Activated CD8-positive, alpha-beta memory T cell treated with anti-CD3 and anti-CD28 coated beads for 24 hours (primary cell): ENCODE data around the gene RBMX.
"Not testable (repeated sequence)": the region's sequence is repeated elsewhere in the genome, so short reads cannot be mapped to it uniquely, and the experiment has no call there.

Source experiments
- DNase-seq: peaks from one replicate; pipeline ENCODE4 v3.0.0-alpha.2; 2020

RBMX gene

DNA sequence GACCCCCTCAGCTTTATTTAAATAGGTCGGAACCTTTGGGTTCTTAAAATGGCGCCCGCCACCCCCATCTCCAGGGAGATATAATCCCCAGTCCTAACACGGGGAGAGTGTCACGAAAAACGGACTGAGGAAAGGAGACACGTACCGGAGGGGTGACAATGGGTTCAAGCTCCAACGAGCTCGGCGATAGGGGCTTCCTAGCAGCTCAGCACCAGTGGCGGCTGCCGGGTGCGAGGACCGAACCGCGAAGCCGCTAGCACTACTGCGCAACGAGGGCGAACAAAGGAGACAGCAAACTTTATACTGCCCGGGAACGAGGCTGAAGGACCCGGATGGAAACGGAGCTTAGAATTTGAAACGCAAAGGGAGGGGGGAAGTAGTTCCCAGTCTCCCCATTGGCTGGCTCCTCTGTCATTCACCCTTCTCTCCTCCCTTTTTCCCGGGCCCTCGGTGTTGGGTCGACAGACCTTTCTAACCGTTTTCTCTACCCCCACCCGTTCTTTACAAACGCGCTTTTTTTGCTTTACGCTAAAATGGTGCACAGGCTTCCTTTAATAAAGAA lies at the start of gene RBMX:
Gene RBMX (minus strand): TSS at position 274 of the 562 bp plus-strand sequence. CDS start 1,298 bp downstream, outside the sequence.
- DNase-seq, result peak; percentile 92

DNA sequence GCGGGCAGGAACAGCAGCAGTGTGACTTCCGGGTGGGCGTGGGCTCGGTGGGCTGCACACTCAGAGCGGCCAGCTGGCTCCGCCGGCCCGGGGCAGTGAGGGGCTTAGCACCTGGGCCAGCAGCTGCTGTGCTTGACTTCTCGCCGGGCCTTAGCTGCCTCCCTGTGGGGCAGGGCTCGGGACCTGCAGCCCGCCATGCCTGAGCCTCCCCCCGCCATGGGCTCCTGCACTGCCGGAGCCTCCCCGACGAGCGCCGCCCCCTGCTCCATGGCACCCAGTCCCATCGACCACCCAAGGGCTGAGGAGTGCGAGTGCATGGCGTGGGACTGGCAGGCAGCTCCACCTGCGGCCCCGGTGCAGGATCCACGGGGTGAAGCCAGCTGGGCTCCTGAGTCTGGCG lies 40.9 kb upstream of the RBMX start:
- DNase-seq, result not testable (repeated sequence)

DNA sequence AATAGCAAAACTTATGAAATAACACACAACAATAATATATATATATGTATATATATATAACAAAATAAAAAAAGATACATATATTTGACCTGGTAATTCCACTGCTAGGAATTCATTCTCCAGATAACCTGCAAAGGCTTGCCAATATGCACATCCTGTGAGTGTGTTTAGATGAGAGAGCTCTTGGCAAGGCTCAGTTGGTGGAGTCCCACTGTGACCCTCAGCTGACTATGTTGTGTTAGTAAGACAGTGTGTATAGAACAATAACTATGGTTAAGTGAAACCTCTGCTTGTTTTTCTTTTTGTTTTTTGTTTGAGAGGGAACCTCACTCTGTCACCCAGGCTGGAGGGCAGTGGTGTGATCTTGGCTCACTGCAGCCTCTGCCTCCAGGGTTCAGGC lies 39.5 kb upstream of the RBMX start:
- no peak for DNase-seq

DNA sequence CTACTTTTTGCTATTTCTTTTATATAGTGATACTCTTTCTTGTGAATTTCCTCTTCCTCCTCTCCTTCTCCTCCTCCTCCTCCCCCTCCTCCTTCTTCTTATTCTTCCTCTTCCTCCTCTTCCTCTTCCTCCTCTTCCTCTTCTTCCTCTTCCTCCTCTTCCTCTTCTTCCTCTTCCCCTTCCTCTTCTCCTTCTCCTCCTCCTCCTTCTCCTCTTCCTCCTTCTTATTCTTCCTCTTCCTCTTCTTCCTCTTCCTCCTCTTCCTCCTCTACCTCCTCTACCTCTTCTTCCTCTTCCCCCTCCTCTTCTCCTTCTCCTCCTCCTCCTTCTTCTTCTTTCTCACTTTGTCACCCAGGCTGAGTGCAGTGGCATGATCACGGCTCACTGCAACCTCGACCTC lies 36.3 kb upstream of the RBMX start:
- no peak for DNase-seq

DNA sequence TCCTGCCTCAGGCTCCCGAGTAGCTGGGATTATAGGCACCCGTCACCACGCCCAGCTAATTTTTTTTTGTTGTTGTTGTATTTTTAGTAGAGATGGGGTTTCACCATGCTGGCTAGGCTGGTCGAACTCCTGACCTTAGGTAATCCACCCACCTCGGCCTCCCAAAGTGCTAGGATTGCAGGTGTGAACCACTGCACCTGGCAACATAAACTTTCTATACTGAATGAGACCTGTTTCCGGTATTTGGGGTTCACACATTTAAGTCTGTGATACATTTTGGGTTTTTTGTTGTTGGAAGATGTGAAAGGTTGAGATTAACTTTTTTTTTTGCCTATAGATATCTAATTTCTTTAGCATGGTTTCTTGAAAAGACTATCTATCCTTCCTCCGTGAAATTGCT lies 31.1 kb upstream of the RBMX start:
- not testable (repeated sequence) for DNase-seq

DNA sequence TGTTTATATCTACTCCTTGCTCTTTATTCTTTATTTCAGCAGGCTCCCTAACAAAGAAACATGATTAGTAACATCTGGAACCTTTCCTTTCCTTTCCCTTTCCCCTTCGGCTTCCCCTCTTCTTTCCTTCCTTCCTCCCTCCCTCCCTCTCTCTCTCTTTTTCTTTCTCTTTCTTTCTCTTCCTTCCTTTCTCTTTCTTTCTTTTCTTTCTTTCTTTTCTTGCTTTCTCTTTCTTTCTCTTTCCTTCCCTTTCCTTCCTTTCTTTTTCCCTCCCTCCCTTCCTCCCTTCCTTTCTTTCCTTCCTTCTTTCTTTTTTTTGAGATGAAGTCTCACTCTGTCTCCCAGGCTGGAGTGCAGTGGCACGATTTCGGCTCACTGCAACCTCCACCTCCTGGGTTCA lies 30.7 kb upstream of the RBMX start:
- no peak for DNase-seq

DNA sequence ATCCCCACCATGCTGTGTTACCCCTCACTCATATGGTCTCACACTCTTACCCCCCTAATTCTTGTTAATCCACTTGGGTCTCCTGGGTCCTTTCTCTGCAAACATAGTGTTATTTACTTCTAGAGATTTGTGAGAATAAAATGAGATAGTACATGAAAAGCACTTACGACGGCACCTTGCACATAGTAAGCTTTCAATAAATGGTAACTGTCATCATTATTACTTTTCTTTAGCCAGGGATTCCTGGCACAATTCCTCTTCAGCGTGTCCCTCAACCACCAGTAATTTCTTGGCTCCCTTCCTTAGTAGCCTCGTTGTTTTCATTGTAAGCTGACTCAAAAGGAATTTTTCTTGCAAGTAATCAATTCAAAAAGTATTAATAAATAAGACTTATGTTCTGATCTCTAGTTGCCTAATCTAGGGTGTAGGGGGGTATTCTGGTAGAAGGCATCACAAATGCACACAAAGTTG lies 30.1 kb upstream of the RBMX start:
- no peak for DNase-seq

DNA sequence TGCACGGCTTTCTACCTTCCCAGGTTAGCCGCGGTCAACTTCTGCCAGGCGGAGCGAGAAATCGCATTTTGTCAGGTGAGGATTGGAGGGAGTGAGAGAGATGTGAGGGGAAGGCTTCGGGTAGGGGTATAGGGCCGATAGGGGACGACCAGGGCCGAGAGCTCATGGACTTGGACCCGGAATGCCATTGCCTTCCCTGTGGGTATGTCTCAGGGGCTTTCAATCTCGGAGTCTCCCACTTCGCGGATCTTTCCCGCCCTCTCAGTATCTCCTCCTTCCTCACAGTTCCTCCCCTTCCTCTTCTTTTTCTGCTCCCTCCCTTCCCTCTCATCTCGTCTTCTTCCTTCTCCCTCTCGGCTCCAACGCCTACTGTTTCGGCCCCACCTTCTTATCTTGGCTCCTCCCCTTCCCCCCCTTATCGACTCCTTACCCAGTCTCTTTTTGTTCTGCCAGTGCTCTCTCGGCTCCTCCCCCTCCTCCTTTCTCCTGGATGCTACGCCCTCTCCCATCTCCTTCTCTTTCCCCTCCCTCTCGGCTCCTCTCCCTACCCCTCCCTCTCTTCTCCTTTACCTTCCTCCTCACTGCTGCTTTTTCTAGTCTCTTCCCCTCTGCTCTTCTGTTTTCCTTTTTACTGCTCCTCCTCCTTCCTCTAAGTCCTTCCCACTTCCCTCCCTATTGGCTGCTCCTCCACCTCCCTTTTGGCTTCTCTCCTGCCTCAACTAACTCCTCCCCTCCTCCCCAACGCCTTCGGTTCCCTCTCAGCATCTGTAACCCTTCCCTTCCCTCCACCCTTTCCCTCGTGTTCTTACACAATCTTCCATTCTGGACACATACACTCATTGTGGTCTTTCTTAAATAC lies 29.4 kb upstream of the RBMX start:
- peak; percentile 75 for DNase-seq

DNA sequence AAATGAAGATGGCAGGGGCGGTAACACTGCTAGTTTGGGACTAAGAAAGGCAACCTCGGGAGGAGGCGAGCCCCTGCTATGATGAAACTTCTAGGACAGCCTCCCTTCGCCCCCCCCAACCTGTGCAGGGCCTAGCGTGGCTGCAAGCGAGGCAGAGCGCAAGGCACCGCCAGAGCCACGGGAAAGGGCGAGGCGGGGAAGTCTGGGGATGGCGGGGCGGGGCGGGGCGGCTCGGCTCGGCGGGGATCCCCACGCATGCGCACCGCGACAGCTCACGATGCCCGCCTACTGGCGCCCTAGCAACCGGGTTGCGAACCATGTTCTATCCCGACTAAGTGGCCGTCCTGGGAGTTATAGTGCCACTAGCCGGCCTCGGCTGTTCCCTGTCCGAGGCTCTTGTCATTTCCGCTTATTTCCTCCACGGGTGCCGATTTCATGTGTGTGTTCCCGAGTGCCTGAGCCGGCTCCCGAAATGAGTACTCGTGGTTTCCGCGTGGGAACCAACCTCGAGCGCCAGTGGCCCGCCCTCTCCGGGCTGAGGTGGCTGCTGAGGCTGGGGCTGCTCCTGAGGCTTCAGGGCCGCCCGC lies 28.7 kb upstream of the RBMX start:
- peak; percentile 88 for DNase-seq

DNA sequence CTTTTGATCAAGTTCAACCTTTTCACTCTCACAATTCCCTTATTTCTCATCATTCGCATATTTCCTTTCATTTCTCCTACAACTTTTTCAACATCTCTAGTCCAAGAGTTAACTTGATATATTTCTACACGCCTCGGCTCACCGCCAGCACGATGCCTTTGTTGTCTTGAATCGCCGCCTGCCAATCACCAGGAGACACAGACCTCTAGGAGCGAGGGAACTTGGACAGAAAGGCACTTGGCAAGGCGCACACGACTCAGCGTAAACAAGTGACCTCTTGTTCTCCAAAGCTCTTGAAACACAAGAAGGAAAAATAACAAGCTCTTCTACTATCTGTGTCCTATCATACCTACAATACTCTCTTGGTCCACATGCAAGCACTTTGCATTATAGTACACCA lies 27.1 kb upstream of the RBMX start:
- DNase-seq, result no peak

DNA sequence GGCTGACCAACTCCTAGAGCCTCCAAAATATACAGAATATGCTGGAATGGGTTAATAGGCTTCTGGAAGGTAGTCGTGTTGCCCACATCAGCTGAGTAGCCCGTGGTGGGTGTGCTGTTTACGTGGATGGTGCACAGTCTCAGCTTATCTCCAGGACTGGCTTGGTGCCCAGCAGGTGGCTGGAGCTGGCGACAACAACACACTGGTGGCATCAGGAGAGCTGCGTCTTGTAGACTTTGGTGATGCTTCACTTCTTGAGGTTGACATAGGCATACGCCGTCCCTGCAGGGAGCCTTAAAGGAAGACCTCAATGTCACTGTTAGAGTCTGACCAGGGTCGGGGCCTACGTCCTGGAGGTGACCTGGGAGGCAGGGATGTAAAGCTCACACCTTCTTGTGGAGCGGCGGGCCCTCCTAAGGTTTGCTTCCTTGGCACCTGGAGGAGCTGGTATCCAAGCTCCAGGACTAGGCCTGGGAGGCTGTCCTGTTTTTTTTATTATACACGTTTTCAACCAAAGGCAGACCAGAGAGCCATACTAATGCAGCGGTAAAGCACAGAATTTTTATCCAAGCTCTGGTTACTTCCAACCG lies 26.5 kb upstream of the RBMX start:
- DNase-seq, result no peak

DNA sequence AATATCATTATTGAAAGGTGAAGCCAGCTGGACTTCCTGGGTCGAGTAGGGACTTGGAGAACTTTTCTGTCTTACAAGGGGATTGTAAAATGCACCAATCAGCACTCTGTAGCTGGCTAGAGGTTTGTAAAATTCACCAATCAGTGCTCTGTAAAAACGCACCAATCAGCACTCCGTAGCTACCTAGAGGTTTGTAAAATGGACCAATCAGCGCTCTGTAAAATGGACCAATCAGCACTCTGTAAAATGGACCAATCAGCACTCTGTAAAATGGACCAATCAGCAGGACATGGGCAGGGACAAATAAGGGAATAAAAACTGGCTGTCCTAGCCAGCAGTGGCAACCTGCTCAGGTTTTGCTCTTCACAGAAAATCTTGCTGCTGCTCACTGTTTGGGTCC lies 23.5 kb upstream of the RBMX start:
- not testable (repeated sequence) for DNase-seq

DNA sequence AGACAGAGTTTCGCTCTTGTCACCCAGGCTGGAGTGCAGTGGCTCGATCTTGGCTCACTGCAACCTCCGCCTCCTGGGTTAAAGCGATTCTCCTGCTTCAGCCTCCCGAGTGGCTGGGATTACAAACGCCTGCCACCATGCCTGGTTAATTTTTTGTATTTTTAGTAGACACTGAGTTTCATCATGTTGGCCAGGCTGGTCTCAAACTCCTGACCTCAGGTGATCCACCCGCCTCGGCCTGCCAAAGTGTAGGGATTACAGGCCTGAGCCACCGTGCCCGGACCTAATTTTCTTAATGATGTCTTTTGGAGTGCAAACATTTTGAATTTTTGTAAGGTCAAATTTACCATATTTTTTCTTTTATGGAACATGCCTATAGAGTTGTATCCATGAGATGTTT lies 19.5 kb upstream of the RBMX start:
- not testable (repeated sequence) for DNase-seq

DNA sequence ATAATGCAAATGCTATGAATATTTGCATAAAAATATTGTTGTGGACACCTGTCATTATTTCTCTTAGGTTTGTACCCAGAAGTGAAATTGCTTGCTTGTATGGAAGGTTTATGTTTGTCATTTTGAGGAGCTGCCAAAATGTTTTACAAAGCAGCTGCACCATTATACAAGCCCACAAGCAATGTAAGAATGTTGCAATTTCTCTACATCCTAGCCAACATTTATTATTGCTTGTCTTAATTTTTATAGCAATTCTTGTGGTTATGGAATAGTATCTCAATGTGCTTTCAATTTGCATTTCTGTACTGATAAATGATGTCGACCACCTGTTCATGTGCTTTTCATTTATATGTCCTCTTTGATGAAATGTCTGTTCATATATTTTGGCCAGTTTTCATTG lies 18.7 kb upstream of the RBMX start:
- DNase-seq, result no peak

DNA sequence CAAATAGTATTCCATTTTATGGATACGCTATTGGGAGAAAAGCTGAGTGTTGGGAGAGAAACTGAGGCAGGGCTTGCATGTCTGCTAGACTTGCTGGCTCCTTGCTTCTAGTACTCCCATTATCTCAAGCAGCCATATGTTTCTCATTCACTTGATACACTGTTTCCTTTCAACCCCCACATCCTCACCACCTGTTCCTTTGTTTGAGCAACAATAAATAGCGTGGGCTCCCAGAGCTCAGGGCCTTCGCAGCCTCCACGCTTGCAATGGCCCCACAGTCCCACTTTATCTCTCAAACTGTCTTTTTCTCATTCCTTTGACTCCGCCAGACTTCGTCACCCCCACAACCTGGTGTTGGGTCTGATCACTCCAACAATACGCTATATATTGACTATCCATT lies 18.2 kb upstream of the RBMX start:
- DNase-seq, result not testable (repeated sequence)

DNA sequence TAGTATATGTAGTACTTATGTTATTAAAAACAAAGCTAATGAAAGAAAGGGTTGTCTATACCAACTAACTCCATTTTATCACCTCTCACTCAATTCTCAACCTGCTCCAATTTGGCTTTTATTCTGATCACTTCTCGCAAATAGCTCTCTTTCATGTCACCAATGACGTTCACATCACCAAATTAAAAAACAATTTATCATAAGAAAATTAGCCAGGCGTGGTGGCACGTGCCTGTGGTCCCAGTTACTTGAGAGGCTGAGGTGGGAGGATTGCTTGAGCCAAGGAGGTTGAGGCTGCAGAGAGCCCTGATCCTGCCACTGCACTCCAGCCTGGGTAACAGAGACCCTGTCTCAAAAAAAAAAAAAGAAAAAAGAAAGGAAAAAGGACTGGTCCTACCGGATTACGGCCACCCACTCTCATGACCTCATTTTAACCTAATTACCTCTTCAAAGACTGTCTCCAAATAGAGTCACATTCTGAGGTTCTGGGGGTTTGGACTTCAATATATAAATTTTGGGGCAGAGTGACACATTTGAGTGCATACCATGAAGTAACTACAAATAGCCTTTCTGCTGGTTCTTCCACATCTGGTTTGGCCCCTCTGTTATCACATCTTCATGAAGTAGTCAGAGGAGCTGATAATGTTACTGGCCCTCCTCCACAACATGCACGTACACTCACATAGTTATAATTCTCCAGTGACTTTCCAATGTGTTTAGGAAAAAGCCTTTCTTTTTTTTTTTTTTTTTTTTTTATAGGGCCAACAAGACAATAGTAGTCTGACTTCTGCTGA lies 15.8 kb upstream of the RBMX start:
- DNase-seq, result no peak

DNA sequence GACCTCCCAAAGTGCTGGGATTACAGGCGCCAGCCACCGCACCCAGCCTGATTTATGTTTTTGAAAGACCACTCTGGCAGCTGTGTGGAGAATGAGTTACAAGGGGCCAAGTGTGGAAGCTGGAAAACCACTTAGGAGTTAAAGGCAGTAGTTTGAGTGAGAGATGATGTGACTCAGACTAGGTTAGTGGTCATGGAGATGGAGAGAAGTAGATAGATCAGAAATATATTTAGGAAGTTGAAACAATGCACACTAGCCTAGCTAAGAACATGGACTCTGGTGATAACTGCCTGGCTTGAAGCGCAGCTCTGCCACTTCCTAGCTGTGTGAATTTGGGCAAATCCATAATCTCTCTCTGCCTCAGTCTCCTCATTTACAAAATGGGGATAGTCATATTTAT lies 11.9 kb upstream of the RBMX start:
- no peak for DNase-seq

DNA sequence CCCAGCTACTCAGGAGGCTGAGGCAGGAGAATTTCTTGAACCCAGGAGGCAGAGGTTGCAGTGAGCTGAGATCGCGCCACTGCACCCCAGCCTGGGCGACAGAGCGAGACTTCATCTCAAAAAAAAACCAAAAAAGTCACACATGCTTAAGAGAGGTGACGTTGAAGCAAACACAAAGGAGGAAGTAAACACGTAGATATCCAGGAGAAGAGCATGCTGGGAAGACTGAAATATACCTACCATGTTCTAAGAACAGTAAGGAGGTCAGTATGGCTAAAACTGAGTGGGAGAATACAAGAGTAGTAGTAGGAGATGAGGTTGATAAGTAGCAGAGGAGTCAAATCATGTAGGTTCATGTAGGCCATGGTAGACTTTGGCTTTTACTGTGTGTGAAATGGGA lies 10.1 kb upstream of the RBMX start:
- DNase-seq, result not testable (repeated sequence)

DNA sequence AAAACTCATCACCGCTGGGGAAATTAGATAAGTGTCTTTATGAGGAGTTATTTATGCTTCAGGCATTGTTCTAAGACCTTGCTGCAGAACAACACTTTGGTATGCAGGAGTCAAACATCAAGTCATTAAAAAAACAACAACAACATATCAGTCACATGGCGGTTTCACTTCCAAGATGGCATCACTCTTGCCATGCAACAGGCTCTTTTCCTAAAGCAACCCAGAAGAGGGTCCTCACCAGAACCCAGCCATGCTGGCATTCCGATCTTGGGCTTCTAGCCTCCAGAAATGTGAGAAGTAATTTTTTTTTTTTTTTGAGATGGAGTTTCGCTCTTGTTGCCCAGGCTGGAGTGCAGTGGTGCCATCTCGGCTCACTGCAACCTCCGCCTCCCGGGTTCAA lies 8.7 kb upstream of the RBMX start:
- DNase-seq, result no peak

DNA sequence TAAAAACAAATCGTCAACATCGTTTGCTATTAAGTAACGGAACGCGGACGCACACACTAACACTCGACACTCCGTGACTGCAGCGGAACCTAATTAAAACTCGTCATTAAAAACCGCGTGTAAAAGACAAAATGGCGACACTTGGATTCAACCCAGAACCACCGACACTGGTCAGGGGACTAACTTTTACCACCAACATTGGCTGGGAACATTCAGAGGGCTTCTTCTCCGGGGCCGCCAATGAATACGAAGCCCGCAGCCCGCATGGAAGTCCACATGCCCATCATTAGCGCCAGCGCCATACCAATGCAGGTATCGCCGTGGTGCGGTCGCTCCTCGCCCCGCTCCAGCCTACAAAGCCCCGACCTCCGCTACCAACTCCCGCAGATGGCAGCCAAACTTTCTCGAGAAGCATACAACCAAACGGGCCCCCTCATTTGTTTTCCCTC lies 498 bp downstream of the RBMX start:
- DNase-seq, result no peak

DNA sequence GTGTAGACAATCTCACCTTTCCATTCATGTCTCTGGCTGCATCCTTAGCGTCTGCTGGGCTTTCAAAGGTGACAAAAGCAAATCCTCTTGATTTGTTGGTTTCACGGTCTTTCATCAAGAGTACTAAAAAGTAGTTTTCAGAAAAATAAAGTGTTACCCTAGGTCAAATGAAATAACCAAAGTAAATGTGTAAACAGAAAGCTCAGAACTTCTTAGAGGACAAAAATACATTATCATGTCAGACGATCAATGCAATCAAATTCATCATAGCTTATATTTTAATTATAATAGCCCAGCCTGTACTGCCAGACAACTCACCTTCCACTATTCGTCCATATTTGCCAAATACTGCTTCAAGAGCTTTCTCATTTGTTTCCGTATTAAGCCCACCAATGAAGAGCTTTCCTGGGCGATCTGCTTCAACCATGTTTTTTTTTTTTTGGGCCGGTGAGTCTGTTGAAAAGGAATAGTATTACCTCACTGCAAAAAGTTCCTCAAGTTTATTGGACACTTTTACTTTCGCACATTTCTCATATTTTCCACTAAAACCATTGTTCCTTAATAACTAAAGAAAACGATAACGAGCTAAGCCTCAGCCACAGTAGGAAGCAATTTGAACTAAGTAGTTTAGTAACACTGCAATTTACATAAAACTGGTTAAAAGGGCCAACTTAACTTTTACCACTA lies 1.4 kb downstream of the RBMX start:
- DNase-seq, result no peak

DNA sequence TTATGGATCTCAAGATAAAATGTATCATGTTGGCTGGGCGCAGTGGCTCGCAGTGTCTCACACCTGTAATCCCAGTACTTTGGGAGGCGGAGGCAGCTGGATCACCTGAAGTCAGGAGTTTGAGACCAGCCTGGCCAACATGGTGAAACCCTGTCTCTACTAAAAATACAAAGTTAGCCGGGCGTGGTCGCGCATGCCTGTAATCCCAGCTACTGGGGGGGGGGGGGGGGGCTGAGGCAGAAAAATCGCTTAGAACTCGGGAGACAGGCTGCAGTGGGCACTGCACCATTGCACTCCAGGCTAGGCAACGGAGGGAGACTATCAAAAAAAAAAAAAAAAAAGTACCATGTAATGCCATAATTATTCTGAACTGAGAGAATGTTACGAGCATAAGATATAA lies 2.1 kb downstream of the RBMX start:
- DNase-seq, result no peak
